Heart right ventricle (tissue), 16 donors: ENCODE measurements around the gene DDAH1. TPM values are rescaled to one million over a fixed set of nuclear protein-coding genes. Genes with fewer than 3 reads are reported as not detected.

Experiments used
- ATAC-seq, 8 donors: fragments of 200-7000 bp; cut with Tn5 transposase; one replicate each; pipeline ENCODE4 v1.9.1; 2020; ENCODE audit warnings: mild to moderate bottlenecking in 8 of 8, moderate library complexity in 8 of 8, moderate number of reproducible peaks in 1 of 8
- DNase-seq, 2 donors: peaks; one replicate each; pipeline ENCODE4 v3.0.0-alpha.2; 2020
- H3K27ac ChIP-seq, 10 donors: fragments of 200-600 bp; sonication (generic) in 2 of 10; one replicate each; pipeline versions ENCODE4 v1.5.0 to v1.8.0; 2020 to 2022; ENCODE audit warnings: mild to moderate bottlenecking in 3 of 10
- H3K27me3 ChIP-seq, 7 donors: fragments of 200-600 bp; one replicate each; pipeline ENCODE4 v1.8.0; 2021 to 2022; ENCODE audit warnings: mild to moderate bottlenecking in 2 of 7
- H3K36me3 ChIP-seq, 9 donors: fragments of 200-600 bp; sonication (generic) in 1 of 9; one replicate each; pipeline versions ENCODE4 v1.5.0 to v1.8.0; 2020 to 2022; ENCODE audit warnings: mild to moderate bottlenecking in 2 of 9
- H3K4me1 ChIP-seq, 9 donors: fragments of 200-600 bp; sonication (generic) in 1 of 9; one replicate each; pipeline versions ENCODE4 v1.5.0 to v1.8.0; 2020 to 2022; ENCODE audit warnings: mild to moderate bottlenecking in 4 of 9
- H3K4me3 ChIP-seq, 10 donors: fragments of 200-600 bp; sonication (generic) in 2 of 10; one replicate each; pipeline versions ENCODE4 v1.5.0 to v1.8.0; 2020 to 2022; ENCODE audit warnings: mild to moderate bottlenecking in 7 of 10, moderate library complexity in 2 of 10
- H3K9me3 ChIP-seq, 11 donors: fragments of 200-600 bp in 10 of 11; sonication (generic) in 2 of 11; one replicate each; pipeline versions ENCODE4 v1.5.0 to v1.8.0; 2013 to 2022; ENCODE audit warnings: mild to moderate bottlenecking in 2 of 11, control low read depth in 1 of 11, moderate library complexity in 1 of 11
- WGBS, 2 donors: extraction: QIAGEN DNeasy Blood & Tissue Kit; methylation state at CpG; one replicate each; pipeline ENCODE4 v1.1.7; 2013; ENCODE audit warnings: inconsistent platforms in 1 of 2; 5-methylcytosine and 5-hydroxymethylcytosine counted together
- intact Hi-C, 10 donors: fragments of 100-400 bp; cut with DNase I; formaldehyde crosslinking; loops; one replicate each; pipeline versions ENCODE4 v1.11.1 to v1.14.2; 2022
- polyA plus RNA-seq, 2 donors: library from polyadenylated mRNA; stranded (reverse); fragments of 200-250 nt; gene quantifications; one replicate each; pipeline ENCODE4 v1.2.3, GENCODE V29; 2013
- total RNA-seq, 10 donors: library from RNA; stranded (reverse); fragmentation: NEBNext Ultra II Directional in 3 of 10; extraction: Animal tissue kit (Norgen Biotek cat#: 25700) in 3 of 10; gene quantifications; one replicate each; pipeline versions ENCODE4 v1.2.1 to v1.2.4, GENCODE V29; 2021 to 2023
- TF ChIP-seq, protein P1 (sequence below), 9 donors: fragments of 200-600 bp; sonication (generic) in 2 of 9; IDR thresholded peaks; one replicate each; pipeline versions ENCODE4 v1.5.0 to v1.8.0; 2021 to 2022; ENCODE audit warnings: antibody characterized with exemption in 9 of 9, mild to moderate bottlenecking in 5 of 9, moderate library complexity in 1 of 9
- donor health status: Arrhythmogenic right ventricular cardiomyopathy.
- donor health status: ischemic (EF 13 %, LVEDD 7.1; RV severe dilation, severe dysfunction).
- donor health status: healthy with polysubstance abuse.
- donor health status: DM: no; HTN: yes; CAD: no.
- donor health status: DM: no; HTN: no; CAD: no.
- donor health status: ischemic (EF 25% LVEDD 6.9; RV normal size, moderate dysfunction).
- donor health status: ischemic (EF 25% LVEDD 5.7; RV mildly dilated, moderate dysfunction).
- donor health status: healthy.
- donor health status: DM: yes; HTN: yes; CAD: no.
- donor health status: Ischemic cardiomyopathy.
- donor health status: ischemic (EF 35%, LVEDD 5.7; RV mildly dilated, moderate dysfunction).
- donor health status: nonischemic (EF 11% LVEDD 7.7; RV severe dilation, severe dysfunction).
- donor health status: DM: yes; HTN: yes; CAD: no.
- donor health status: PGD.
- donor health status: ischemic (EF 29% LVEDD 5.4; RV normal size, mild dysfunction).
- donor health status: nonischemic (EF 23%, LVEDD 6.1; RV moderate dilation, normal function).

The DDAH1 gene
- total and polyA plus RNA-seq, 12 donors = 2.7 to 29.0 (median 16.6) TPM

DNA sequence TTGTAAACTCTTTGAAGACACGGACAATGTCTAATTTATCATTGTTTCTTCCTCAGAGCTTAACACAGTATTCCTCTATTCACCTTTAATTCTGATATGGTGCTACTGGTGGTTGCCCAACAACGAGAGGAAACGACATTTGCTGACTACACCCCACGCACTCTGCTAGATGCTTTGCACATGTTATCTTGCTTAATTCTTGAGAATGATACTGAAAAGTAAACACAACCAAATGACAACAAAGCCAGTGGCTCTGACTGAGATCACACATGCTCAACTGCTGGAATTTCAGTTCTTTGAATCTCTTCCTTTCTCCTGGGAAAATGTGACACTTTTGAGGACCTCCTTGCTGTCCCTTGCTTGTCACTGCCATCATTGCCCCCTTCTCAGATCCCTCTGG is 37.2 kb upstream of the DDAH1 start:
- TF ChIP-seq, protein P1, sequence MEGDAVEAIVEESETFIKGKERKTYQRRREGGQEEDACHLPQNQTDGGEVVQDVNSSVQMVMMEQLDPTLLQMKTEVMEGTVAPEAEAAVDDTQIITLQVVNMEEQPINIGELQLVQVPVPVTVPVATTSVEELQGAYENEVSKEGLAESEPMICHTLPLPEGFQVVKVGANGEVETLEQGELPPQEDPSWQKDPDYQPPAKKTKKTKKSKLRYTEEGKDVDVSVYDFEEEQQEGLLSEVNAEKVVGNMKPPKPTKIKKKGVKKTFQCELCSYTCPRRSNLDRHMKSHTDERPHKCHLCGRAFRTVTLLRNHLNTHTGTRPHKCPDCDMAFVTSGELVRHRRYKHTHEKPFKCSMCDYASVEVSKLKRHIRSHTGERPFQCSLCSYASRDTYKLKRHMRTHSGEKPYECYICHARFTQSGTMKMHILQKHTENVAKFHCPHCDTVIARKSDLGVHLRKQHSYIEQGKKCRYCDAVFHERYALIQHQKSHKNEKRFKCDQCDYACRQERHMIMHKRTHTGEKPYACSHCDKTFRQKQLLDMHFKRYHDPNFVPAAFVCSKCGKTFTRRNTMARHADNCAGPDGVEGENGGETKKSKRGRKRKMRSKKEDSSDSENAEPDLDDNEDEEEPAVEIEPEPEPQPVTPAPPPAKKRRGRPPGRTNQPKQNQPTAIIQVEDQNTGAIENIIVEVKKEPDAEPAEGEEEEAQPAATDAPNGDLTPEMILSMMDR (IDR thresholded peaks at IDR 0.05) = no peak
- H3K4me3 ChIP-seq = no peak overlapping the region
- H3K9me3 ChIP-seq = peaks cover 0 to 11% (median 0%) of the 10 kb centered on the region in 11 donors
- no peak overlapping the region for H3K27ac ChIP-seq
- WGBS, 2 donors = 43 to 60% methylated on average over 4 of the region's 4 CpGs
- H3K27me3 ChIP-seq = no peaks in the 10 kb centered on the region
- ATAC-seq (peak in 3 of 8 donors; percentile 29 to 55 (median 50)), DNase-seq (no peak)
- no peaks in the 10 kb centered on the region for H3K36me3 ChIP-seq
- H3K4me1 ChIP-seq = peaks cover 0 to 14% (median 0%) of the 10 kb centered on the region in 9 donors
- intact Hi-C loops = loop anchor here (2.0 to 10.0 kb wide), 6 partner anchors 40 to 197 kb away; partner anchors contain the start of gene CCN1 (in 1 of the 10)

DNA sequence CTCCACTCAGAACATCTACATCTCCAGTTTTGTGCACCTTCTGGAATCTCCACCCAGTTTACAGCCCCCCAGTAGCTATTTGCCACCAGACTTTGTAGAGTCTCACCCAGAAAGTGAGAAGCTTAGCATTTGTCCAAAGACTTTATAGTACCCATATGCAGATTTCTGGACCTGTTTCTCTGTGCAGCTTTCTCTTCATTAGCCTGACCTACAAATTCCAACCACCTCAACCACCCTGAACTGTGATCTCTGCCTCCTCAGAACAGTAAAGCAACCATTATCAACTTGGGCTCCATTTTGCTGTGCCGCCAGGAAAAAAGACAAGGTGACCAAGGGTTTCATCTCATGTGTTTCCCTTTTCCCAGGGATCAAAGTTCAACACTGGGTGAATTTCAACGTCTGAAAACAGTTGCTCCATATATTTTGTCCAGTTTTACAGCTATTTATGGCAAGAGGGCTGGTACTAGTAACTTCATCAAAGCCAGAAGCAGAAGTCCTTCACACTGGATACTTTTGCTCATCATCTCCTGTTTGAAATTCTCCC is 36.5 kb upstream of the DDAH1 start:
- Histone ChIP-seq H3K4me1 (peaks cover 0 to 14% (median 0%) of the 10 kb centered on the region in 9 donors), H3K27ac (no peak overlapping the region), H3K36me3 (no peaks in the 10 kb centered on the region), H3K4me3 (no peak overlapping the region), H3K27me3 (no peaks in the 10 kb centered on the region), H3K9me3 (peaks cover 0 to 11% (median 0%) of the 10 kb centered on the region in 11 donors)
- intact Hi-C loops = loop anchor here in 7 of 10 donors (1.0 to 10.0 kb wide), 6 partner anchors 39 to 197 kb away; partner anchors contain the start of gene CCN1 (in 1 of the 7)
- ATAC-seq (no peak), DNase-seq (no peak)
- TF ChIP-seq, protein P1 (IDR thresholded peaks at IDR 0.05) = no peak
- 85 to 87% methylated on average over 2 of the region's 2 CpGs for WGBS, 2 donors

DNA sequence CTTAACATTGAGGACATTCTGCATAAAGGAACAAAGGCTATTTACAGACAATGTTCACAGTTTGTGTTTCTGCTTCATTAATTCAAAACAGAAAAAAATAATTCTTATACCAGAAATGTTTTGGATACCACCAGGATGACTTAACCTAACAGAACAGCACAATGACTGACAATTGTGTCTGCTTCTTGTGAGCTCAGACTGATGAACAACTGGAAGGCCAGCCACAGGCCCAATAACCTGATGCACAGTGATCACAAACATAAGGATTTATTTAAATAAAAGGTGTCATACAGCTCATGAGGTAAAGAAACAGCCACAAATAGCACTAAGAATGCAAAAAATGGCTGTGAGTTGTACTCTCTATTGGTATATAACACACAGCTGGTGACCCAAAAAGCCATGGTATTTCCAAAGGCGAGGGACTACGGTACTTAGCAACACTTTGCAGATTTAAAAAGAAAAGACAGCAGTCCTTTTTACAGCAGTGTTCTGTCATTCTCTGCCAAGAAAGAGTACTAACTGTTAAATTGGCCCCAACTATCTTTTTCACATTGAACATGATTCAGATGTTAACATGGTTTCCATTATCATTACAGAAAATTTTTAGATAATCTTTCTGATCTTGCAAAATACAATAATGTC is 32.1 kb upstream of the DDAH1 start:
- Histone ChIP-seq H3K4me3 (no peak overlapping the region), H3K27me3 (no peaks in the 10 kb centered on the region), H3K4me1 (peaks cover 0 to 3% (median 0%) of the 10 kb centered on the region in 9 donors), H3K36me3 (no peaks in the 10 kb centered on the region), H3K9me3 (peaks cover 0 to 11% (median 0%) of the 10 kb centered on the region in 11 donors), H3K27ac (no peak overlapping the region)
- WGBS, 2 donors = 74 to 85% methylated on average over 2 of the region's 2 CpGs
- intact Hi-C loops = loop anchor here in 4 of 10 donors (5.0 to 10.0 kb wide), 4 partner anchors 78 to 530 kb away; partner anchors contain the start of gene CCN1 (in 1 of the 4)
- ATAC-seq (peak in 1 of 8 donors; percentile 26), DNase-seq (no peak)
- TF ChIP-seq, protein P1 (IDR thresholded peaks at IDR 0.05) = no peak

DNA sequence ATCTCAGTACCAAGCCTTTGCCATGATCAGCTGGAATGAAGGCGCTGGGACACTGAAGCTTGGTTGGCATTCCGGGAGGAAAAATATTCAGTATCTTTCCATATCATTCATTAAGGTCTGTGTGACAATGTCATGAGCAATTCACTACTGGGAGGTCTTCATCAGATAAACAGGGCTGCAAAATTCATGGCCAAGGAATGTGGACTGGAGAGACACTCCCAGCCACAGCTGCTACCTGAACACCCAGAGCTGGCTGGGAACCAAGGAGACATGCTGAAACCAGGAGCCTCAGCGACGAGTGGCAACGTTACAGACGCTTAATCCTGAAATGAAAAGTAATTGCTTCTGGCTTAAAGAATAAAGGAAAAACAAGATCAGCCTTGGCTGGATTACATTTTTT is 30.6 kb upstream of the DDAH1 start:
- intact Hi-C loops = loop anchor here in 4 of 10 donors (5.0 to 10.0 kb wide), 4 partner anchors 79 to 532 kb away; partner anchors contain the start of gene CCN1 (in 1 of the 4)
- Histone ChIP-seq H3K36me3 (no peaks in the 10 kb centered on the region), H3K27ac (no peak overlapping the region), H3K9me3 (peaks cover 0 to 1% (median 0%) of the 10 kb centered on the region in 11 donors), H3K4me3 (no peak overlapping the region), H3K4me1 (no peaks in the 10 kb centered on the region), H3K27me3 (no peaks in the 10 kb centered on the region)
- ATAC-seq (no peak), DNase-seq (no peak)
- WGBS, 2 donors = 91 to 93% methylated on average over 6 of the region's 6 CpGs
- TF ChIP-seq, protein P1 (IDR thresholded peaks at IDR 0.05) = no peak
